Ishikawa (cell line): ENCODE measurements around the gene GCAT.

ENCODE experiments used
- CEBPB ChIP-seq: IDR thresholded peaks from 2 replicates; pipeline ENCODE4 v1.6.1; 2012
- CREB1 ChIP-seq: IDR thresholded peaks from 2 replicates; pipeline ENCODE4 v1.6.1; 2012; ENCODE audit warnings: low read depth
- EGR1 ChIP-seq: IDR thresholded peaks from 2 replicates; pipeline ENCODE4 v1.6.1; 2012
- EP300 ChIP-seq: IDR thresholded peaks from 2 replicates; pipeline ENCODE4 v1.6.1; 2012; ENCODE audit warnings: borderline replicate concordance
- FOXM1 ChIP-seq: IDR thresholded peaks from 2 replicates; pipeline ENCODE4 v1.6.1; 2012; ENCODE audit warnings: low read depth, borderline replicate concordance
- MAX ChIP-seq: IDR thresholded peaks from 2 replicates; pipeline ENCODE4 v1.6.1; 2012
- NFIC ChIP-seq: IDR thresholded peaks from 2 replicates; pipeline ENCODE4 v1.6.1; 2012
- RAD21 ChIP-seq: IDR thresholded peaks from 2 replicates; pipeline ENCODE4 v1.6.1; 2012; ENCODE audit warnings: low read depth
- REST ChIP-seq: IDR thresholded peaks from 2 replicates; pipeline ENCODE4 v1.6.1; 2012; ENCODE audit warnings: low read depth, mild to moderate bottlenecking
- TAF1 ChIP-seq: IDR thresholded peaks from 2 replicates; pipeline ENCODE4 v1.6.1; 2012; ENCODE audit warnings: low read depth, mild to moderate bottlenecking
- TCF12 ChIP-seq: IDR thresholded peaks from 2 replicates; pipeline ENCODE4 v1.6.1; 2012; ENCODE audit warnings: low read depth
- TEAD4 ChIP-seq: IDR thresholded peaks from 2 replicates; pipeline ENCODE4 v1.6.1; 2012
- USF1 ChIP-seq: IDR thresholded peaks from 2 replicates; pipeline ENCODE4 v1.6.1; 2012
- YY1 ChIP-seq: IDR thresholded peaks from 2 replicates; pipeline ENCODE4 v1.6.1; 2012; ENCODE audit warnings: low read depth
- ZBTB7A ChIP-seq: IDR thresholded peaks from 2 replicates; pipeline ENCODE4 v1.6.1; 2012; ENCODE audit warnings: low read depth

GCAT gene

GRCh38 chr22:37808294-37808657, 542 bp downstream of the GCAT start:
- no peak for TF ChIP-seq TCF12
- no peak for TF ChIP-seq RAD21

- TF ChIP-seq EP300 = no peak
Measured at GRCh38 chr22:37809672-37810333, 2.1 kb downstream of the GCAT start.

- TF ChIP-seq CREB1 = no peak
- TF ChIP-seq EGR1 = no peak
- TF ChIP-seq YY1 = no peak
- no peak for TF ChIP-seq CEBPB
- no peak for TF ChIP-seq USF1
- no peak for TF ChIP-seq FOXM1
- TF ChIP-seq TAF1 = no peak
- TF ChIP-seq ZBTB7A = no peak
- no peak for TF ChIP-seq TEAD4
- no peak for TF ChIP-seq REST
- no peak for TF ChIP-seq EP300
- TF ChIP-seq MAX = no peak
- no peak for TF ChIP-seq TCF12
- no peak for TF ChIP-seq NFIC
- no peak for TF ChIP-seq RAD21
Measured at GRCh38 chr22:37811867-37812266, 4.1 kb downstream of the GCAT start.

- TF ChIP-seq RAD21 (no peak), TEAD4 (no peak), YY1 (no peak), TCF12 (no peak), REST (no peak), CEBPB (no peak), ZBTB7A (no peak), MAX (no peak), USF1 (no peak), EP300 (no peak), CREB1 (no peak), FOXM1 (no peak), NFIC (no peak), TAF1 (no peak), EGR1 (no peak)
Measured at GRCh38 chr22:37812869-37813678, 5.3 kb downstream of the GCAT start.

- no peak for TF ChIP-seq MAX
- TF ChIP-seq USF1 = no peak
- no peak for TF ChIP-seq TEAD4
- TF ChIP-seq NFIC = no peak
- no peak for TF ChIP-seq EP300
- TF ChIP-seq RAD21 = no peak
- no peak for TF ChIP-seq REST
- TF ChIP-seq CREB1 = no peak
- no peak for TF ChIP-seq TCF12
- TF ChIP-seq YY1 = no peak
- no peak for TF ChIP-seq CEBPB
- TF ChIP-seq TAF1 = no peak
- no peak for TF ChIP-seq FOXM1
- no peak for TF ChIP-seq ZBTB7A
- no peak for TF ChIP-seq EGR1
Measured at GRCh38 chr22:37815593-37815992, 7.9 kb downstream of the GCAT start.
